ENCODE data around the gene BBS2. TPM values are rescaled to one million over a fixed set of nuclear protein-coding genes. Genes with fewer than 3 reads are reported as not detected.
A peak's percentile ranks its signal among the peaks of the same experiment; 100 is the strongest.

Gene BBS2
- total and polyA plus RNA-seq, 4 donors, result 7.1 to 13.8 (median 11.1) TPM

- Histone ChIP-seq H3K27me3 (ENCODE audit: control insufficient read depth in 4 of 4, insufficient read depth in 4 of 4, low read length in 3 of 4) (no peaks in the 10 kb centered on the region), H3K9me3 (ENCODE audit: control insufficient read depth in 4 of 4, low read length in 3 of 4) (no peaks in the 10 kb centered on the region), H3K4me1 (ENCODE audit: control insufficient read depth in 4 of 4, insufficient read depth in 4 of 4, low read length in 3 of 4) (peaks cover 0 to 4% (median 2%) of the 10 kb centered on the region in 4 donors), H3K4me3 (ENCODE audit: low read depth in 1 of 3, low read length in 3 of 3) (no peak overlapping the region), H3K27ac (ENCODE audit: low read depth in 1 of 2, low read length in 2 of 2) (no peak overlapping the region), H3K9ac (ENCODE audit: low read depth in 1 of 2, low read length in 2 of 2) (no peak overlapping the region), H3K36me3 (ENCODE audit: control insufficient read depth in 4 of 4, insufficient read depth in 3 of 4, low read depth in 1 of 4, low read length in 3 of 4) (peaks cover 1 to 33% (median 25%) of the 10 kb centered on the region in 4 donors)
- DNase-seq (ENCODE audit: low spot score), result no peak
- TF ChIP-seq RXRA (IDR thresholded peaks at IDR 0.05) (peak in 1 of 2 donors; percentile 20), FOXA2 (IDR thresholded peaks at IDR 0.05) (no peak)
- WGBS, result 33% methylated on average over 3 of the region's 3 CpGs
These were observed 57.6 kb downstream of the BBS2 start for GRCh38 chr16:56462064-56462796.

DNA sequence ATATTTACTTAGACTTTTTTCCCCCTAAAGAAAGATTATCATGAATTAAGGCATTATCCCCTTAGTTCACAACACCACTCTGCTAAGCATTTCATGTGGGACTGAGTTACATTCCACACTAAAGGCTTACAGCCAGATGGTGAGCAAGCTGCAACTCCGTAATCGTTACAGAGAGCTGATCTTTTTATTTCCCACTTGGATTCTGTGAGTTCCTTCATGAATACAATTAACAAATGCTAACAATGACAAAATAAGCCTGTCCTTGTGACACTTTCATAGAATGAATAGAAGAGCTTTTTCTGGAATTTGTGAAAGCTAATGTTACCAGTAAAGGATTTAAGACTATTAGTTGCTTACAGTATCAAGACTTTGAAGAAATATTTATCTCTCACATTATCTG is 59.7 kb downstream of the BBS2 start:
- Histone ChIP-seq H3K9ac (ENCODE audit: low read depth in 1 of 2, low read length in 2 of 2) (no peak overlapping the region), H3K27ac (ENCODE audit: low read depth in 1 of 2, low read length in 2 of 2) (no peak overlapping the region), H3K4me3 (ENCODE audit: low read depth in 1 of 3, low read length in 3 of 3) (no peak overlapping the region), H3K36me3 (ENCODE audit: control insufficient read depth in 4 of 4, insufficient read depth in 3 of 4, low read depth in 1 of 4, low read length in 3 of 4) (peaks cover 2 to 31% (median 22%) of the 10 kb centered on the region in 4 donors), H3K4me1 (ENCODE audit: control insufficient read depth in 4 of 4, insufficient read depth in 4 of 4, low read length in 3 of 4) (peaks cover 0 to 4% (median 2%) of the 10 kb centered on the region in 4 donors), H3K27me3 (ENCODE audit: control insufficient read depth in 4 of 4, insufficient read depth in 4 of 4, low read length in 3 of 4) (no peaks in the 10 kb centered on the region), H3K9me3 (ENCODE audit: control insufficient read depth in 4 of 4, low read length in 3 of 4) (no peaks in the 10 kb centered on the region)
- WGBS, result 96% methylated on average over 2 of the region's 2 CpGs
- TF ChIP-seq HNF4G (IDR thresholded peaks at IDR 0.05) (no peak), FOXA1 (IDR thresholded peaks at IDR 0.05) (no peak), EGR1 (IDR thresholded peaks at IDR 0.05; ENCODE audit: low read depth in 2 of 2) (no peak), HNF4A (conservative IDR thresholded peaks at IDR 0.05) (no peak), GABPA (IDR thresholded peaks at IDR 0.05 in 1 of 2, conservative IDR thresholded peaks at IDR 0.05 in 1 of 2) (no peak)
- DNase-seq (ENCODE audit: low spot score), result no peak

DNA sequence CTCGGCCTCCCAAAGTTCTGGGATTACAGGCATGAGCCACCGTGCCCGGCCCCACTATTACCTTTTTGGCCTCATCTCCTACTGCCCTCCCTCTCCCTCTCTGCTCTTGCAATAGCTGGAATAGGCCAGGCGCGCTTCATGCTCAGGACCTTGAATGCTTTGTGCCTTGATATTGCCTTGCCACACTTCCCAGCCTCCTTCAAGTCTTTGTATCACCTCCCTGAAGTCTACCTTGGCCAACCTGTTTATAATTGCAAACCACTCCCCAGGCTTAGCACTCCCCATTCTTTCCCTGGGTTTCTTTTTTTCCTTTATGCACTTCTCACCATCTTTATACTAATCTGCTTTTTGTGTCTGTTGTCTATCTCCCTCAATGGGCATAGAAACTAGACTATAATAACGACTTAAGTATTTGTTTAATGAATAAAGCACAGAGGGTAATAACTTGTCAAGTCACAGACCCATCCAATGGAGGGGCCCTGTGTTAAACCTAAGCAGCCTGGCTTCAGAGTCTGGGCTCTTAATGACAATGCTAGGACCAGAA is 61.8 kb downstream of the BBS2 start:
- Histone ChIP-seq H3K4me1 (ENCODE audit: control insufficient read depth in 4 of 4, insufficient read depth in 4 of 4, low read length in 3 of 4) (peaks cover 0 to 4% (median 2%) of the 10 kb centered on the region in 4 donors), H3K27me3 (ENCODE audit: control insufficient read depth in 4 of 4, insufficient read depth in 4 of 4, low read length in 3 of 4) (no peaks in the 10 kb centered on the region), H3K4me3 (ENCODE audit: low read depth in 1 of 3, low read length in 3 of 3) (no peak overlapping the region), H3K9me3 (ENCODE audit: control insufficient read depth in 4 of 4, low read length in 3 of 4) (no peaks in the 10 kb centered on the region), H3K36me3 (ENCODE audit: control insufficient read depth in 4 of 4, insufficient read depth in 3 of 4, low read depth in 1 of 4, low read length in 3 of 4) (peaks cover 9 to 34% (median 27%) of the 10 kb centered on the region in 4 donors), H3K9ac (ENCODE audit: low read depth in 1 of 2, low read length in 2 of 2) (no peak overlapping the region), H3K27ac (ENCODE audit: low read depth in 1 of 2, low read length in 2 of 2) (no peak overlapping the region)
- no peak for DNase-seq (ENCODE audit: low spot score)
- no peak for TF ChIP-seq GABPA (IDR thresholded peaks at IDR 0.05 in 1 of 2, conservative IDR thresholded peaks at IDR 0.05 in 1 of 2)
- no peak for TF ChIP-seq TAF1 (conservative IDR thresholded peaks at IDR 0.05)
- no peak for TF ChIP-seq HNF4A (conservative IDR thresholded peaks at IDR 0.05)
- TF ChIP-seq EGR1 (IDR thresholded peaks at IDR 0.05; ENCODE audit: low read depth in 2 of 2), result no peak
- TF ChIP-seq, protein P1, sequence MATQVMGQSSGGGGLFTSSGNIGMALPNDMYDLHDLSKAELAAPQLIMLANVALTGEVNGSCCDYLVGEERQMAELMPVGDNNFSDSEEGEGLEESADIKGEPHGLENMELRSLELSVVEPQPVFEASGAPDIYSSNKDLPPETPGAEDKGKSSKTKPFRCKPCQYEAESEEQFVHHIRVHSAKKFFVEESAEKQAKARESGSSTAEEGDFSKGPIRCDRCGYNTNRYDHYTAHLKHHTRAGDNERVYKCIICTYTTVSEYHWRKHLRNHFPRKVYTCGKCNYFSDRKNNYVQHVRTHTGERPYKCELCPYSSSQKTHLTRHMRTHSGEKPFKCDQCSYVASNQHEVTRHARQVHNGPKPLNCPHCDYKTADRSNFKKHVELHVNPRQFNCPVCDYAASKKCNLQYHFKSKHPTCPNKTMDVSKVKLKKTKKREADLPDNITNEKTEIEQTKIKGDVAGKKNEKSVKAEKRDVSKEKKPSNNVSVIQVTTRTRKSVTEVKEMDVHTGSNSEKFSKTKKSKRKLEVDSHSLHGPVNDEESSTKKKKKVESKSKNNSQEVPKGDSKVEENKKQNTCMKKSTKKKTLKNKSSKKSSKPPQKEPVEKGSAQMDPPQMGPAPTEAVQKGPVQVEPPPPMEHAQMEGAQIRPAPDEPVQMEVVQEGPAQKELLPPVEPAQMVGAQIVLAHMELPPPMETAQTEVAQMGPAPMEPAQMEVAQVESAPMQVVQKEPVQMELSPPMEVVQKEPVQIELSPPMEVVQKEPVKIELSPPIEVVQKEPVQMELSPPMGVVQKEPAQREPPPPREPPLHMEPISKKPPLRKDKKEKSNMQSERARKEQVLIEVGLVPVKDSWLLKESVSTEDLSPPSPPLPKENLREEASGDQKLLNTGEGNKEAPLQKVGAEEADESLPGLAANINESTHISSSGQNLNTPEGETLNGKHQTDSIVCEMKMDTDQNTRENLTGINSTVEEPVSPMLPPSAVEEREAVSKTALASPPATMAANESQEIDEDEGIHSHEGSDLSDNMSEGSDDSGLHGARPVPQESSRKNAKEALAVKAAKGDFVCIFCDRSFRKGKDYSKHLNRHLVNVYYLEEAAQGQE (IDR thresholded peaks at IDR 0.05), result no peak
- no peak for TF ChIP-seq HNF4G (IDR thresholded peaks at IDR 0.05)
- no peak for TF ChIP-seq NR2F2 (IDR thresholded peaks at IDR 0.05)
- no peak for TF ChIP-seq SP1 (IDR thresholded peaks at IDR 0.05)
- TF ChIP-seq ZBTB33 (IDR thresholded peaks at IDR 0.05), result no peak
- WGBS, result 94% methylated on average over 6 of the region's 6 CpGs

Data from liver (tissue), 9 donors.